Esophagus muscularis mucosa (tissue), 4 donors: ENCODE measurements around the gene NACC1.

Experiments used
- CTCF ChIP-seq, 3 experiments: fragments of 200-600 bp in 2 of 3; fragments of 450-650 bp in 1 of 3; sonication (generic) in 2 of 3; IDR thresholded peaks; one replicate each; pipeline ENCODE4 v1.5.1; 2017 to 2019; ENCODE audit warnings: antibody characterized with exemption in 3 of 3, mild to moderate bottlenecking in 2 of 3, moderate library complexity in 1 of 3
- EP300 ChIP-seq: sonication (generic); formaldehyde crosslinking; IDR thresholded peaks from one replicate; pipeline ENCODE4 v1.6.1; 2017; ENCODE audit warnings: antibody characterized with exemption
- POLR2A ChIP-seq: fragments of 450-650 bp; IDR thresholded peaks from one replicate; pipeline ENCODE4 v1.6.1; 2017; ENCODE audit warnings: antibody characterized with exemption, moderate library complexity, mild to moderate bottlenecking, low read depth

- TF ChIP-seq EP300 (no peak), CTCF (IDR thresholded peaks at IDR 0.05) (no peak), POLR2A (no peak)
Measured at GRCh38 chr19:13117176-13117771, 790 bp upstream of the NACC1 start.
